GM12892 (cell line): ENCODE results near the gene SRI.
A peak's percentile ranks its signal among the peaks of the same experiment; 100 is the strongest.

ENCODE experiments used
- DNase-seq: peaks from one replicate; pipeline ENCODE4 v3.0.0; 2011; ENCODE audit not compliant: insufficient read length
- FAIRE-seq: peaks from 2 replicates; lab custom pipeline; 2011; peaks lifted over from hg19 to GRCh38; lab: Jason Lieb, UNC
- POLR2A ChIP-seq: IDR thresholded peaks from 2 replicates; pipeline ENCODE4 v1.6.1; 2011; ENCODE audit warnings: low read depth, low read length, control low read depth
- POLR2AphosphoS5 ChIP-seq: IDR thresholded peaks from 2 replicates; pipeline ENCODE4 v1.6.1; 2011; ENCODE audit warnings: low read depth, low read length, control low read depth
- TAF1 ChIP-seq: IDR thresholded peaks from 2 replicates; pipeline ENCODE4 v1.6.1; 2011; ENCODE audit warnings: low read depth, mild to moderate bottlenecking, control low read depth, low read length, borderline replicate concordance

The SRI gene

GRCh38 chr7:88218836-88219605 is 817 bp downstream of the SRI start:
- no peak for DNase-seq
- peak; percentile 70 for FAIRE-seq
- TF ChIP-seq POLR2A (peak; percentile 63), POLR2AphosphoS5 (peak; percentile 78), TAF1 (0 out of 2 replicates have a peak, but pooled peaks have one; percentile 25)

GRCh38 chr7:88218429-88218745 is 1.5 kb downstream of the SRI start:
- no peak for TF ChIP-seq POLR2AphosphoS5
- no peak for TF ChIP-seq POLR2A
- TF ChIP-seq TAF1: no peak
- DNase-seq (no peak), FAIRE-seq (no peak)

DNA sequence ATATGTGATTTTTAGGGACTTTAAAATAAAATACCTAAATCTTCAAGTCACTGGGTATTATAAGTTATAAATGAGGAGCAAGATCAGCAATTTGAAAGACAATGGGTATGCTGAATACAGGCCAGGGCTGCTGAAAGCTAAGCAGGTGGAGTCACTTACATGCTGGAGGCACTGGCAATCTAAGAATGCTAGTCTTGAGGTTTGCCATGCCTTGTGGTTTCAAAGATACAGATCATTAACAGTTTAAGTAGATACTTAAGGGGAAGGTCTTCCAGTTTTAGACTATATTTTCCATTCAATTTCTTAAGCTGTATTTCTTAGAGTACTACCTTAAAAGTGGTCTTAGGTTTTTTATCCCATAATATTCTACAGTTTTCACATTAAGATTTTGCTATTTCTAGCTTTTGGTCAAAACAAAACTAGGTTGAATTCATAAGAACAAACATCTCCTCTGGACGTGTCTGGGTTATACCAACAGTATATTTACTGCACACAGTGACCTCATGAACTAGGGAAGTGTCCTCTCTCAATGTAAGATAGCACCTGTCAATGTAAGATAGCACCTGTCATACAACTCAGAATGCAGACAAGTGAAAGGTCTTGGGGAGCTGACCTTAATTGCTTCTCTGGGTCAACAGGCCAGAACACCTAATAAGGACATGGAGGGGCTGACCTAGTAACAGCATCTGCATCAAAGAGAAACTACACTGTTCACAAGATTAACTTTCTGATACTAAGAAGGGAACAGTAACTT is 2.0 kb downstream of the SRI start:
- TF ChIP-seq TAF1 (no peak), POLR2A (peak; percentile 47; the same call in 1 of the 2 replicates)
- FAIRE-seq (peak; percentile 93), DNase-seq (no peak)

DNA sequence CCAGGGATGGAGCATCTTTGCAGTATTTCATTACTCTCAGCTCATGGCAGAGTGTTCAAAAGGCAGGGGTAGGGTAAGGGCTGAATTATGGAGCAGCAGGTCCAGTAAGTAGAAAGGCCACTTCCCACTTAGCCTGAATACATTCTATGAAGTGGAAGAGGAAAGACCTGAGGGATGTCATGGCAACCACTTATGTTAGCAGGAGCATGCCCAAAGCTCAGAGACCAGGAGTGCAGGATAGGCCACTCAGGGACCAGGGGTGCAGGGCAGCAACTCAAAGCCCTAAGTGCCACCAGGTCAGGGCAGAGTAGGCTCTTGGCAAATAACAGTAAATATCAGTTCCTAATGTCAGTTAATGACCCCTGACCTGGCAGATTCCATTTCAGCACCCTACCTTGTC is 3.6 kb downstream of the SRI start:
- TF ChIP-seq TAF1: no peak
- no peak for TF ChIP-seq POLR2A
- TF ChIP-seq POLR2AphosphoS5: no peak
- no peak for DNase-seq
- no peak for FAIRE-seq

DNA sequence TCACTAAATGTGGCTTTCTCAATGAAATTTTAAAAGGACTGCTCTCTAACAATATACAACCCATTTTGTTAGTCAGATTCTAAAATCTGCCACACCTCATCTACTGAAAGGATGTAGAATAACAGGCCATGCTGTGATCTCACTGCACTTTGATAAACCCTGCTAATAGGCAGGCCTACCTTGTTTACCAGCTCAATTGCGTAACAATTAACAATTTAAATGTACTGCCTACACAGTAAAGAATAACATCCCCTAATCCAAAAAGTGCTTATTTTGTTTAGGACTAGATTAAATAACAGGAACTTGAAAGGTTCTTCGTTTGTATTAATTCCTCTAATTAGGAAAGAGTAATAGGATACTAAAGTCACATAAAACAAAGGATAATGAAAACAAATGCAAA is 4.5 kb downstream of the SRI start:
- no peak for DNase-seq
- no peak for TF ChIP-seq TAF1
- no peak for TF ChIP-seq POLR2A
- TF ChIP-seq POLR2AphosphoS5: no peak
- FAIRE-seq: no peak

DNA sequence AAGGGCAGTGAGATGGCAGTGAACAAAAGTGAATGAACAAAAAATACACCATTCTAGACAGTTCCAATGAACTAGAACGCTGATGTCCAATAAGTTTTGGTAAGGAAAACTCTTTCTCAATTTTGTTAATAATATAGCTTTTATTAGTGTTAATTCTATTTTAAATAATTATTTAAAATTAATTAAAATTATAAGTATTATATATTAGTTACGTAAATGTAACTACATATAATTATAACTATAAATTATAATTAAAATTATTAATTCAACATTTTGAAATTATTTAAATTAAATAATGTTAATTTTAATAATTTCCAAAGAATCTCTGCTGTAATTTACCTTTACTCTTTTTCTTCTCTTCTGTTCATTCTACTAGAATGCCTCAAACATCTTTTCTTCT is 5.4 kb downstream of the SRI start:
- FAIRE-seq (no peak), DNase-seq (no peak)
- TF ChIP-seq POLR2A: no peak
- no peak for TF ChIP-seq POLR2AphosphoS5
- TF ChIP-seq TAF1: no peak

DNA sequence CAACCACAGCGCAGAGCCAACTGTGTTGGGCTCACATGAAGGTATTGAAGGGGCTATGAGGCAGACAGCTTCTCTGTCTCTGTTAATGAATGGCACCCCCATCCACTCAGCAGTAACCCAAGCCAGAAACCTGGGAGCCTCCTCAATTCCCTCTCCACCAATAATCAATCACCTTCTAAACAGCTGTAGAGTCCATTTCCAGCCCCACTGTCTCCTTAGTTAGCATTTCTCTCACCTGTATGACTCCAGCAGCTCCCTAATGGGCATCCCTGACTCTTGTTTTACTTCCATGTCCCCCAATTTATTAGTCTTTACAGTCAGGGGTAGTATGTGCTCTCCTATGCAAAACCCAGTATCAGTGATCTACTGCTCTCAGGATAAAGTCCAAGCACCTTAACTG is 6.9 kb downstream of the SRI start:
- FAIRE-seq (no peak), DNase-seq (no peak)
- peak; percentile 55; the same call in 1 of the 2 replicates for TF ChIP-seq POLR2AphosphoS5
- no peak for TF ChIP-seq TAF1
- no peak for TF ChIP-seq POLR2A

GRCh38 chr7:88208521-88208920 is 11.3 kb downstream of the SRI start:
- DNase-seq (no peak), FAIRE-seq (no peak)
- TF ChIP-seq POLR2AphosphoS5 (no peak), TAF1 (no peak), POLR2A (no peak)

DNA sequence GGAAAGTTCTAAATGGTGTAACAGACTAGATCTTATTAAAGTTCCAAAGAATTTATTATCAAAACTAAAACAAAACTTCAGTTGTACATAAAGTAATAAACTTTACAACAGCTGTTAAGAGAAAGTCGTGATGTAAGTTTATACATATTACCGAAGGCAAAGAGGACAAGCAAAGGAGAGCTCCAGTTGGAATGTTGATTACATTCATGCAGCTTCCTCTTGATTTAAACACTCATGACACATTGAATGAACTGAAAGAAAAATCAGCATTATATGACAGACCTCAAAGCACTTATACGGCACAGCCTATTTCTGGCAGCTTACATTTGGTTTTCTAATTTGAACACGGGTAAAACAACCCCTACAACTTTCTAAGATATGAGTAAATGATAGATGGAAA is 13.6 kb downstream of the SRI start:
- TF ChIP-seq POLR2AphosphoS5: no peak
- no peak for DNase-seq
- FAIRE-seq: no peak

- no peak for DNase-seq
- FAIRE-seq: no peak
Observed at GRCh38 chr7:88205179-88205578, 14.7 kb downstream of the SRI start.

DNA sequence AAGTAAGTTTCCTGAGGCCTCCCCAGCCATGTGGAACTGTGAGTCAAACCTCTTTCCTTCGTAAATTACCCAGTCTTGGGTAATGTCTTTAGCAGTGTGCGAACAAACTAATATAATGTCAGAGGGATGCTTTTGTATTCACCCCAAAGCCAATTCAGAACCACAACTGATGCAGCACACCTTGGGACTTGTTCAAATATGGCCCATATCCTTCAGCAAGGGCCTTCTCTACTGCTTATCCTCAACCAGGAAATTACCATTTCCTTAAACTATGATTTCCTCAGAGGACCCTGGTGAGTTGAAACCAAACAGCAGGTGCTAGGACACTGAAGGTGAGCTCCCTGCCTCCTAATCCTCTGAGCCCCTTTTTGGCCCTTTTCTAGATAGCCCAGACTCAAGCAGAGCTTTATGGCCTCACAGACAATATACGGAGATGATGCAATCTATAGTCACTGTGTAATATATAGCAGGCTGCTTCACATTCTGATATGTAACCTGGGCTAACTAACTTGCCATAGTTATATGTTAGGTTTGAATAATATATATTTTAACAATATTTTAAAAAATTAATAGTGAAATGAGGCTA is 15.2 kb downstream of the SRI start:
- FAIRE-seq: peak; percentile 78
- no peak for DNase-seq
- TF ChIP-seq POLR2A: no peak
- TF ChIP-seq POLR2AphosphoS5: no peak
- TF ChIP-seq TAF1: no peak

More at GRCh38 chr7:88205179-88205578, 14.7 kb downstream of the SRI start:
- TF ChIP-seq POLR2AphosphoS5 (no peak), POLR2A (no peak), TAF1 (no peak)
